PC-9 (cell line): ENCODE data around the gene METTL26.

ENCODE experiments used
- CTCF ChIP-seq: fragments of 200-600 bp; sonication (generic); conservative IDR thresholded peaks from 2 replicates; pipeline ENCODE4 v1.6.1; 2017; ENCODE audit warnings: mixed run types, antibody characterized with exemption, mild to moderate bottlenecking, moderate library complexity
- EZH2 ChIP-seq: fragments of 200-600 bp; sonication (generic); IDR thresholded peaks from 2 replicates; pipeline ENCODE4 v1.8.0; 2017; ENCODE audit warnings: antibody characterized with exemption, low read depth

GRCh38 chr16:652454-653305, 16.6 kb upstream of the METTL26 start:
- no peak for TF ChIP-seq CTCF
- TF ChIP-seq EZH2 = no peak
